Lower lobe of right lung (tissue), 2 donors: ENCODE results near the gene UBALD2. TPM values are rescaled to one million over a fixed set of nuclear protein-coding genes. Genes with fewer than 3 reads are reported as not detected.

Experiments
- ATAC-seq, 2 donors: fragments of 200-7000 bp; cut with Tn5 transposase; one replicate each; pipeline ENCODE4 v1.9.1; 2020 to 2022; ENCODE audit warnings: mild to moderate bottlenecking in 2 of 2, moderate library complexity in 2 of 2
- DNase-seq: peaks from one replicate; pipeline ENCODE4 v3.0.0-alpha.2; 2020
- H3K27ac ChIP-seq: fragments of 200-600 bp; one replicate; pipeline ENCODE4 v1.8.0; 2022
- H3K27me3 ChIP-seq: fragments of 200-600 bp; one replicate; pipeline ENCODE4 v1.8.0; 2022; ENCODE audit warnings: low read depth
- H3K36me3 ChIP-seq: fragments of 200-600 bp; one replicate; pipeline ENCODE4 v1.8.0; 2022; ENCODE audit warnings: mild to moderate bottlenecking
- H3K4me1 ChIP-seq: fragments of 200-600 bp; one replicate; pipeline ENCODE4 v1.8.0; 2022
- H3K4me3 ChIP-seq: fragments of 200-600 bp; one replicate; pipeline ENCODE4 v1.8.0; 2022; ENCODE audit warnings: mild to moderate bottlenecking
- H3K9me3 ChIP-seq: fragments of 200-600 bp; one replicate; pipeline ENCODE4 v1.8.0; 2022
- intact Hi-C: fragments of 100-400 bp; cut with DNase I; formaldehyde crosslinking; loops from one replicate; pipeline ENCODE4 v1.11.0; 2022
- total RNA-seq: library from RNA; stranded (reverse); fragmentation: NEBNext Ultra II Directional; extraction: Animal tissue kit (Norgen Biotek cat#: 25700); gene quantifications from one replicate; pipeline ENCODE4 v1.2.1, GENCODE V29; 2021
- TF ChIP-seq, protein P1 (sequence below): fragments of 200-600 bp; IDR thresholded peaks from one replicate; pipeline ENCODE4 v1.8.0; 2022; ENCODE audit warnings: antibody characterized with exemption, mild to moderate bottlenecking
- donor health status: DM: no; HTN: yes; CAD: no; lungs with severe emphysema.

UBALD2 gene
- total RNA-seq, 1 donor from 2014 or later: 62.7 TPM

DNA sequence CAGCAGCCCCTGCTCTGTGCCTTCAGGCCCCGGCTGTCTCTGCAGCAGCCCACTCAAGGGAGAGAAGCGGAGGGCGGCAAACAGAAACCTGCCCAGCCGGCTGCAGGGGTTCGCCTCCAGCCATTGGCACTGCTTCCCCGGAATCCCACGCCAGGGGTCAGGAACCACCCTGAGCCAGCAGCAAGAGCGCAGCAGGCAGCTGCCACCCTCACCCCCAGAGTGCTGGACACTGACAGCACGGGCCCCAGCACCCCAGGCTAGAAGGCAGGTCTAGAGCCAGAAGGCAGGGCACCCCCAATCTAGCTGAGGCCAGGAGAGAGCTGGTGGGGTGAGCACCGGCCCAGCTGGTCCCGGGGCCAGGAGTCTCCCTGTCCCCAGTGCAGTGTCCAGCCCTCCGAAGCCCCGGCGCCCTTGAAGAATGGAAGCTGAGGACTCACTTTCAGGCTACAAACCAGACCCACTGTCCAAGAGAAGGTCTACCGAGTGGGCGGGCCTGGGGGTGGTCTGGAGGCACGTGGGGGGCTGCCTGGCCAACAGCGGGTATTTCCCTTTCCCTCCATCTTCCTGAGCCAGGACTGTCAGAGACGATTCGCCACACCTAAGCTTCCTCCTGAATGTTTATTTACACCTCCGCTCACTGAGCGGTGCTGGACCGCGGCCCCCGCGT, 8.4 kb downstream of the UBALD2 start:
- Histone ChIP-seq H3K4me1 (peaks cover 66% of the 10 kb centered on the region), H3K9me3 (no peaks in the 10 kb centered on the region), H3K27ac (peak overlapping the region; percentile 69), H3K27me3 (no peaks in the 10 kb centered on the region), H3K4me3 (no peak overlapping the region), H3K36me3 (peaks cover 23% of the 10 kb centered on the region)
- no peak for ATAC-seq
- TF ChIP-seq, protein P1, sequence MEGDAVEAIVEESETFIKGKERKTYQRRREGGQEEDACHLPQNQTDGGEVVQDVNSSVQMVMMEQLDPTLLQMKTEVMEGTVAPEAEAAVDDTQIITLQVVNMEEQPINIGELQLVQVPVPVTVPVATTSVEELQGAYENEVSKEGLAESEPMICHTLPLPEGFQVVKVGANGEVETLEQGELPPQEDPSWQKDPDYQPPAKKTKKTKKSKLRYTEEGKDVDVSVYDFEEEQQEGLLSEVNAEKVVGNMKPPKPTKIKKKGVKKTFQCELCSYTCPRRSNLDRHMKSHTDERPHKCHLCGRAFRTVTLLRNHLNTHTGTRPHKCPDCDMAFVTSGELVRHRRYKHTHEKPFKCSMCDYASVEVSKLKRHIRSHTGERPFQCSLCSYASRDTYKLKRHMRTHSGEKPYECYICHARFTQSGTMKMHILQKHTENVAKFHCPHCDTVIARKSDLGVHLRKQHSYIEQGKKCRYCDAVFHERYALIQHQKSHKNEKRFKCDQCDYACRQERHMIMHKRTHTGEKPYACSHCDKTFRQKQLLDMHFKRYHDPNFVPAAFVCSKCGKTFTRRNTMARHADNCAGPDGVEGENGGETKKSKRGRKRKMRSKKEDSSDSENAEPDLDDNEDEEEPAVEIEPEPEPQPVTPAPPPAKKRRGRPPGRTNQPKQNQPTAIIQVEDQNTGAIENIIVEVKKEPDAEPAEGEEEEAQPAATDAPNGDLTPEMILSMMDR: no peak
- intact Hi-C loops: no loop called here
- DNase-seq: peak; percentile 47

DNA sequence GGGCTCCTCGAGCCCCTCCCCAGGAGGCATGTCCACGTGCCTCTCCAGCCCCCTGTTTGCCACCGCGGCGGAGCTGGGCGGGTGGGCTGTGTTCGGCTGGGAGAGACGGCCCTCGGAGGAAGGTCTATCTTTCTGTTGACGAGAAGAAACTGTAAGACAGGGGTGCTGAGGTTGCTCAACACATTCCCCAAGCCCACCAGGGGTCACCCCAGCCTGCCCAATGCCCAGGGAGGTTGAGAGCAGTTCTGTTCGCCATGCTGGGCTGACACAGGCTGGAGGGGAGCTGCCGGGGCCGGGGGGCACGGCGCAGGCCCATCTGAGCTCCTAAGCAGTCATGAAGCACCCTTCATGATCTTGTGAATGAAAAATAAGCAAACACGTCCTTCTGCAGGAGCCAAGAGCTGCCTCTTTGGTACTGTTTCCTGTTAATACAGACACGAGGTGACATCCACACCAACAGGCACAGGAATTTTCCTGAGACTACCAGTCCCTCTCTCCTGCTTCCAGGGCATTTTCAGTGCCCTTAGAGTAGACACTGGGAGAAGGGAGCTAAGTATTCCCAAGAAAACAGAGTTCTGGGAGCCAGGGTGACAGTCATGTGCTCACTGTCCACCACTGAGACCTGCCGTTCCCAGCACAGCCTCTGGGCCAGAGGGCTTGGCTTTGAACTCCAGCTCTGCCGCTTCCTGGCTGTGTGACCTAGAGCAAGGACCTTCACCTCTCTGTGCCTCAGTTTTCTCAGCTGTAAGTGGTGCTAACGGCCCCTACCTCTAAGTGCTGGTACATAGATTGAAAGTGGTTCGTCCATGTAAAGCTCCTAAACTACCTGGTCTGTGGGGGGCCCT, 9.2 kb downstream of the UBALD2 start:
- H3K4me3 ChIP-seq: no peak overlapping the region
- H3K4me1 ChIP-seq: peaks cover 65% of the 10 kb centered on the region
- peaks cover 17% of the 10 kb centered on the region for H3K36me3 ChIP-seq
- TF ChIP-seq, protein P1: no peak
- ATAC-seq (no peak), DNase-seq (no peak)
- peak overlapping the region; percentile 69 for H3K27ac ChIP-seq
- H3K27me3 ChIP-seq: no peaks in the 10 kb centered on the region
- intact Hi-C loops: no loop called here
- no peaks in the 10 kb centered on the region for H3K9me3 ChIP-seq

DNA sequence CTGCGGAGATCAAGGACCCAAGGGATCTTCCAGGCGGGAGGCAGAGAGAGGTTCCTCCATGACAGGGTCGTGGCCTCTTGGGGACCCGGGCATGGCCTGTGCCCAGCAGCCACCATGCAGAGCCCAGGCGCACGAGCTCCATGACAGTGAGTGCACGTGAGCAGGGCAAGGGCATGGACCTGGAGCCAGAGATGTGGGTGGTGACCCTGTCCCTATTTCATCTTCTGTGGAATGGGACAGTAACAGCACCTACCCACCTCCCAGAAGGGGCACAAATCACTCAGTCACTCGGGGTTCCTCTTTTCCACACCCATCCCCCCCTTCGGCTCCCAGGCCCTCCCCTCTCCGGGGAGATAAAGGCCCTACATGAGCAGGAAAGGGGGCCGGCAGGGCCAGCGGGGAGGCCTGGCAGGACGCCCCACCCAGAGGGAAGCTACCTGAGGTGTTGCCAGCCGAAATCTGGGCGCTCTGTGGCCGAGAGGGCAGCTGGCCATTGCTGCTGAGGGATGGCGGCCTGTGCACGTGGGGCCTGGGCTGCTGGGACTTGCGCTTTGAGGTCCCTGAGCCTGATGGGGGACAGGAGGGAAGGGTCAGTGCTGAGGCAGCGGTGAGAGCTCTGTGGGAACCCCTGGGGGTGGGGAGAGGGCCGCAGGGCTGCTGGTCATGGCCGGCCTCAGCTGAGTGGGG, 10.4 kb downstream of the UBALD2 start:
- DNase-seq: no peak
- H3K9me3 ChIP-seq: no peaks in the 10 kb centered on the region
- H3K36me3 ChIP-seq: peaks cover 6% of the 10 kb centered on the region
- intact Hi-C loops: no loop called here
- ATAC-seq: no peak
- TF ChIP-seq, protein P1: no peak
- no peaks in the 10 kb centered on the region for H3K27me3 ChIP-seq
- no peak overlapping the region for H3K4me3 ChIP-seq
- no peak overlapping the region for H3K27ac ChIP-seq
- peaks cover 54% of the 10 kb centered on the region for H3K4me1 ChIP-seq

DNA sequence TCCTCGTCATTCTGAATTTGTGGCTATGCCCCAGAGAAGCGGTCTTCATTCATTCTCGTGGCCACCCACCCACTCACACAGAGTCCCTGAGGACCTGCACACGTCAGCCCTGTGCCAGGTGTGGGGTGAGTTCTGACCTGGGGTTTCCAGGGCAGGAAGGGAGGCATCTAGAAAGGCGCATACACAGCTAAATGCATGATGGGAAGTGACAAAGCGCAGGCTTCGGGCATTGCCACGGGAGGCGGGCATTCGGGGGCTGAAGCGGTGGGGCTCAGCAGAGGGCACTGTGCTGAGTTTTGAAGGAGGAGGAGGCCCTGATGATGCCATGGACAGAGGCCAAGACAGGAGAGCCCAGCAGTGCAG, 10.9 kb downstream of the UBALD2 start:
- H3K27ac ChIP-seq: no peak overlapping the region
- DNase-seq: no peak
- no peaks in the 10 kb centered on the region for H3K27me3 ChIP-seq
- H3K4me1 ChIP-seq: peaks cover 49% of the 10 kb centered on the region
- no peak overlapping the region for H3K4me3 ChIP-seq
- H3K9me3 ChIP-seq: no peaks in the 10 kb centered on the region
- intact Hi-C loops: no loop called here
- H3K36me3 ChIP-seq: peaks cover under 1% of the 10 kb centered on the region
- no peak for ATAC-seq
- TF ChIP-seq, protein P1: no peak

DNA sequence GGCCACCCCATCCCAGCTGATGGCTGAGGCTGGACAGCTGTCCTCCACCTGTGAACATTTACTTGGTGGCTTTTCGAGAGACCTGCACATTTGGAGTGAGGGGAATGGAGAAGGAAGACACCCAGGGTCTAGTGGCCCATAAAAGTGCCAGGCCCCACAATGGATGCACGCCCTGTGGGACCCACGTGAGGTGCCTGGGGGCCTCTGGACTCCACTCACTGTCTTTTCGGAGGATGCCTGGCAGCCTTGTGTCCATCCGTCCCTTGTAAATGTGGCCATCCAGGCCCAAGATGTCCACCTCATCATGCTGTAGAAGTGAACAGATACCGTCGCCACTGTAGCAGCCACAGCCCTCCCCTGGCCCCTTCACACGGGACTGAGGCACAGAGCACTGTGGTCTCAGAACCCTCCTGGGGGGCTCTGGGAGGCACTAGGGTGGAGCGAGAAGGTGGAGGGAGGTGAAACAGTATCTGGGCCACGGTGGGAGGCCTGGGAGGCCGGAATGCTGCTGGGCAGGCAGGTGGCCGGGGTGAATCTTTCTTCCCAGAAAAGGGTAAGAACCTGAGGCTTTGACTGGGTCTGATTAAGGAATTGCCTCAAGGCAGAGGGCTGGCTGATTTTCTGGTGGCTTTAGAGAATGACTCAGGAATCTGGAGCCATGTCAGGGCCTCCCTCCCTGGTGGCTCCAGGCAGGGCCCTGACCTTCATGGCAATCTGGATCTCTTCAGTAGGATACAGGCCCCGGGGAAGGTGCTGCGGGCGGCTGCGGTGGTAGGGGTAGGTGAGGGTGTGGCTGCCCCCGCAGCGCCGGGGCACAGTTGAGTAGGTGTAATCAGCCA, 11.5 kb downstream of the UBALD2 start:
- H3K9me3 ChIP-seq: no peaks in the 10 kb centered on the region
- DNase-seq (no peak), ATAC-seq (no peak)
- TF ChIP-seq, protein P1: no peak
- H3K27ac ChIP-seq: no peak overlapping the region
- H3K4me1 ChIP-seq: peaks cover 43% of the 10 kb centered on the region
- H3K36me3 ChIP-seq: no peaks in the 10 kb centered on the region
- no peaks in the 10 kb centered on the region for H3K27me3 ChIP-seq
- intact Hi-C loops: no loop called here
- H3K4me3 ChIP-seq: no peak overlapping the region
